Measurements from ENCODE around the gene DENND5B.
"Not testable (repeated sequence)": the region's sequence is repeated elsewhere in the genome, so short reads cannot be mapped to it uniquely, and the experiment has no call there.

Gene DENND5B

DNA sequence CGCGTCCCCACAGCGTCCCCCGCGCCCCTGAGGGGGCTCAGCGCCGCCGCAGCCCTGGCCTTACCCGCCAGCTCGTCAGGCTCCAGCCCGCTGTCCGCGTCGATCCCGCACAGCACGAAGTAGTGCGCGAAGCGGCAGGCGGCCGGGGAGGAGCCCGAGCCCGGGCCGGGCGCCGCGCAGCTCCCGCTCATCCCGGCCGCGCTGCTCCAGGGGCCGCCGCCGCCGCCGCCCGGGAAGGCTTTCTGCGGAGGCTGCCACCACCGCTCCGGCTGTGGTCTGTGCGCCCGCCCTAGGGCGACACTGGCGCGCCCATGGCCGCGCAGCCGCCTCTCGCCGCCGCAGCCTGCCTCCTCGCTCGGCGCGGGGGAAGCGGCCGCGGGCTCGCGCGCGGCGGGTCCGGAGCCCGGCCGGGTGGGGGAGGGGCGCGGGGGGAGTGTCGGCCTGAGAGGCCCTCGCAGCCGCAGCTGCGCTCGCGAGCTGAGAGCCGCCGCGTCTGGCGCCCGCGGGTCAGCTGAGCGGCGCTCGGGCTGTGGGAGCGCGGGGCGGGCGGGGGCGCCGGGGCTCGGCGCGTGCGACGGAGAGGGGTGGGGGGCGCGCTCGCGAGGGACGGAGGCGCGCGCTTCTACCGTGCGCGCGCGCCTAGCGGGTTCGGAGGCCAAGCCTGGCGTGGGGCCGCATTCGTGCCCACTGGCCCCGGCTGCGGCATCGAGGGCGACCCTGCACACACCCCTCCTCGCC, at the start of gene DENND5B:
Gene DENND5B, minus strand, starts transcription at position 495 of the 738 bp plus-strand sequence. Its CDS starts 304 bp downstream, at position 191.
- no peak for DNase-seq

DNA sequence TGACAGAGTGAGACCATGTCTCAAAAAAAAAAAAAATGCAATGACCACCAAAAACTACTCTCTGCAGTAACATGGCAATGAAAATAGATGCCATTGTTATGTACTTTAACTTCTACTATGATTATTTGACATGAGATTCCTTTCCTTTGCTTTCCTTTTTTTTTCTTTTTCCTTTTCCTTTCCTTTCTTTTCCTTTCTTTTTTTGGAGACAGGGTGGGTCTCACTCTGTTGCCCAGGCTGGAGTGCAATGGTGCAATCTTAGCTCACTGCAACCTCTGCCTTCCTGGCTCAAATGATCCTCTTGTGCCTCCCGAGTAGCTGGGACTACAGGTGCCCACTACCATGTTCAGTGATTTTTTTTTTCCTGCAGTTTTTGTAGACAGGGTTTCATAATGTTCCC, 43.7 kb upstream of the DENND5B start:
- no peak for DNase-seq

DNA sequence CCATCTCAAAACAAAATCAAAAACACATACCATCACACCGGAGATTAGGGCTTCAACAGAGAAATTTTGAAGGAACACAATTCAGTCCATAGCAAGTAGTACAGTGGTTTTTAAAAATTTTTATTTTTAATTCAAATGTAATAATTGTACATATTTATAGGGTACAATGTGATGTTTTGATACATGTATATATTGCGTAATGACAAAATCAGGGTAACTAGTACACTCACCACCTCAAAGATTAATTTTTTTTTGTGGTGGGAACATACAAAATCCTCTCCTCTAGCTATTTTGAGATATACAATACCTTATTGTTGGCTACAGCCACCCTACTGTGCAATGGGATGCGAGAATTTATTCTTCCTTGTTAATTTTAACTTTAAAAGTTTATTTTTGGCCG, 42.5 kb upstream of the DENND5B start:
- no peak for DNase-seq

DNA sequence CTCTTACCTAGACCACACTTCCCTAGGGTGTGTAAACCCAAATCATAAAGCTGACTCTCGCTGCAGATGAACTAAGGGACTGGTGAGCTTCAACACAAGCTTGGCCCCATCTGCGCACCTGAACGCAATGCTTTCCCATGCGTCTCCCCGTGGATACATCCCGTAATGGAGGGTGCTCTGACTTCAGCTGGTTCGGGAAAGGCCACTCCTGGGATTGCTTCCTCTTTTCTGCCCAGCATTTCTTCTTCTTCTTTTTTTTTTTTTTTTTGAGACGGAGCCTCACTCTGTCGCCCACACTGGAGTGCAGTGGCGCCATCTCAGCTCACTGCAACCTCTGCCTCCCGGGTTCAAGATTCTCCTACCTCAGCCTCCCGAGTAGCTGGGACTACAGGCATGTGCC, 40.9 kb upstream of the DENND5B start:
- no peak for DNase-seq

DNA sequence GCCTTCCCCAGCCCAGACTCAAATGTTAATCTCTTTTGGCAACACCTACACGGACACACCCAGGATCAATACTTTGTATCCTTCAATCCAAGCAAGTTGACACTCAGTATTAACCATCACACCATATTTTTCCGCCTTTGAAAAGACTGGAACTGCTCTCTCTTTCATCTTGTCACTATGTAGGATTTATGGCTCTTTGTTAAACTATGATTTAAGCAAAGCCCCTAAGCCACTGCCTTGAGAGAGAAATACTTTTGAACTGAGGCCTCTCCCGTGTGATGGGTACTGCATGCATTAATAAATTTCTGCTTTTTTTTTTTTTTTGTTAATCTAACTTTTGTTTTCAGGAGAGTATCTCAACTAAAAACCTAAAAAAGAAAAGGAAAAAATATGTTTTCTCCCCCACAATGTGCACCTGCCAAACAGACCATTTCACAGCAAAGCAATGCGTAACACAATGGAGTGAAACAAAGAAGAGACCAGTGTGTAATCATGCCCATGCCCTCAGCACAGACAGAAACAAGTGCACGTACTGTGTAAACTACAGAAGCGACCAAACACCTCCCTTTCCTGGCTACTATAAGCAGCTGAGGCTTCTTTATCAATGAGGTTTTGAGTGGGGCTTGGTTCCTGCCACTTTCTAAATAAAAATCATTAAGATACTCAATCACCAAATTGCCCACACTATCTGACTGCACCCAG, 40.2 kb upstream of the DENND5B start:
- DNase-seq, result no peak

- DNase-seq, result no peak
Observed at GRCh38 chr12:31629756-31630732, 39.1 kb upstream of the DENND5B start.

GRCh38 chr12:31627456-31628054, 36.6 kb upstream of the DENND5B start:
- DNase-seq, result no peak

DNA sequence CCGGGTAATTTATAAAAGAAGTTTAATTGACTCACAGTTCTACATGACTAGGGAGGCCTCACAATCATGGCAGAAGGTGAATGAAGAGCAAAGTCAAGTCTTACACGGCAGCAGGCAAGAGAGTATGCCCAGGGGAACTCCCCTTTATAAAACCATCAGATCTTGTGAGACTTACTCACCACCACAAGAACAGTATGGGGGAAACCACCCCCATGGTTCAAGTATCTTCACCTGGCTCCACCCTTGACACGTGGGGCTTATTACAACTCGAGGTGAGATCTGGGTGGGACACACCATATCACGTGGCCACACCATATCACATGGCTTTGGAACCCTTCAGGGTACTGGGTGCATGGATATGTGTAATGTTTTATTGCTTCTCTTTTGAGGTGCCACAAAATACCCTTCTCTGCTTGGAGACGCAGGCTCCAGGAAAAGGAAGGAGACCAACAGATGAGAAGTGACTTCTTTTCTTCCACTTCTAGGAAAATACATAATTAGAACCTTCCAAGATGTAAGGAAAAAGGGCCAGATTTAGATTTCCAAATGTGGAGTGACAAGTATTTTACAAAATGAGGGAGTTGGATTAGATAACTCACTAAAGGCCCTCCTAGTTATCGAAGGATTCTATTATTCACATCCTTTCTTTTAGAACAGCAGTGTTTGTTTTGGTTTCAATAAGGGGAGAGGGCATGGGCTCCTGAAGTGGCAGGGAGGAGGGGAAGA, 35.5 kb upstream of the DENND5B start:
- no peak for DNase-seq

- no peak for DNase-seq
Observed at GRCh38 chr12:31622038-31622437, 31.1 kb upstream of the DENND5B start.

DNA sequence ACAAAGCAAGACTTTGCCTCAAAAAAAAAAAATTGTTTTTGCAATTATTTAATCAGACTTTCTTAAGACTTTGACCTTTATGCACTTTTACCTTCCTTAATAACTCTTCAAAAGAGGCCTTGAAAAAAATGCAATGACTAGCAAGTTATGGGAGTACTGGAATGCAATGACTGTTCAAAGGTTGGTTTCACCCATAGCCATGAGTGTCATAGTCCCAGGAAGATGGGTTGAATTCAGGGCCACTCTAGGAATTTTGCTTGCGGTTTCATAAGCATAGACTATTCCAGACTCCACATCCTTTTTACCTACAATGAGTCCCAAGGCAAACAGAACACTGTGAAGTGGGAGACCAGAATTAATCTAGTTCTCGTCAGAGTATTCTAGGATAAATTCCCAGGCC, 29.4 kb upstream of the DENND5B start:
- DNase-seq, result no peak

DNA sequence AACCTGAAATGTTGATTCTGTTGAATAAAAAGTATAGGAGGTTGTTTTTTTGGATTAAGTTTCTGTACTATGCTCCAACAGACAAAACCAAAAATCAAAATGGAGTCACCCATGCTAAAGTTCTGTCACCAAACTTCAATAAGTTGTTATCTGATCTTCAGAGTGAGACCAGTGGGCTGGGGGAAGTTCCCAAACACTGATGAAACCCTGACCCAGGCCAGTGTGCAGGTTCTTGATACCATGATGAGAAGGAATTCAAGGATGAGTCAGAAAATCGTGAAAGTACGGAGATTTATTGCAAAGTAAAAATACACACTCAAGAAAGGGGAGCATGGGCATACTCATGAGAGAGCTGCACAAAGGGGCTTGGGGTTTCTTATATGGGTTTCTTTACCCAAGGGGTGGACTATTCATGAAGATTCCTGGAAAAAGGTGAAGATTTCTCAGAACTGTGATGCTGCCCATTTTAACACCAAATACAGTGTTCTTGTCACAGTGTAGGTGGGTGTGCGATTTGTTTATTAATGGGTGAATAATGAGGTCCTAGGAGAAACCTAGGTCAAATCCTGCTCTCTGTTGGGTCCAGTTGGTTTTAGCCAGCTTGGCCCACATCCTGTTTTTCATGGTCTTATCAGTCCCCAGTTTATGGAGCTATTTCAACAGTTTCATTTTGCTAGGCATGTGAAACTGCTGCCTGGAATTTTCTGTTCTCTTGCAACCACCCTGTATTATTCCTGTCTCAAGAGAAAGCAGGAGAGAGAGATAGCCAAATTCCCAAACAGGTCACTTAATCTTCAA, 27.5 kb upstream of the DENND5B start:
- no peak for DNase-seq

DNA sequence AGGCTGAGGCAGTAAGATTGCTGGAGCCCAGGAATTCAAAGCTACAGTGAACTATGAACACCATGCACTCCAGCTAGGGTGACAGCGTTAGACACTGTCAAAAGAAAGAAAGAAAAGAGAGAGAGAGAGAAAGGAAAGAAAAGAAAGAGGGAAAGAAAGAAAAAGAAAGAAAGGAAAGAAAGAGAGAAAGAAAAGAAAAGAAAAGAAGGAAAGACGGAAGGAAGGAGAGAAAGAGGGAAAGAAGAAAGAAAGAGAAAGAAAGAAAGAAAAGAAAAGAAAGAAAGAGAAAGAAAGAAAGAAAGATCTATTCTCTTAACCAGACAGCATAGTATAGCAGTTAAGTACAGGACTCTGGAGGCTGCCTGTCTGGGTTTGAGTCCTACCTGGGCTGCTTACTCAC, 21.9 kb upstream of the DENND5B start:
- no peak for DNase-seq

DNA sequence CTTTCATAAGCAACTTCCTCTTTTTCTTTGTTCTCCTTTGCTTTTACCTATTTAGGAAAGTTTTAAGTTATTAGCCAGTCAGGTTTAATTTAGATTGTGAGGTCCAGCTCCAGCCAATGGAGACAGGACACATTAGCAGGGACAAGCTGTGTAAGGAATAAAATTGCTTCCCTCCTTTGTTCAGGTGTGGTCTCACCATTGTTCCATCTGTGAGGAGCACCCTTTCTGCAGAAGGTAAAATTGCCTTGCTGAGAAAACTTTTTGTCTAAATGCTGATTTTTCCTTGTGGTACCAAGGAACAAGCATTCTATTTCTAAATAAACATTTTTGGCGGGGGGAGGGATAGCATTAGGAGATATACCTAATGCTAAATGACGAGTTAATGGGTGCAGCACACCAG, 17.4 kb upstream of the DENND5B start:
- DNase-seq, result not testable (repeated sequence)

- no peak for DNase-seq
Observed at GRCh38 chr12:31605531-31605930, 14.6 kb upstream of the DENND5B start.

DNA sequence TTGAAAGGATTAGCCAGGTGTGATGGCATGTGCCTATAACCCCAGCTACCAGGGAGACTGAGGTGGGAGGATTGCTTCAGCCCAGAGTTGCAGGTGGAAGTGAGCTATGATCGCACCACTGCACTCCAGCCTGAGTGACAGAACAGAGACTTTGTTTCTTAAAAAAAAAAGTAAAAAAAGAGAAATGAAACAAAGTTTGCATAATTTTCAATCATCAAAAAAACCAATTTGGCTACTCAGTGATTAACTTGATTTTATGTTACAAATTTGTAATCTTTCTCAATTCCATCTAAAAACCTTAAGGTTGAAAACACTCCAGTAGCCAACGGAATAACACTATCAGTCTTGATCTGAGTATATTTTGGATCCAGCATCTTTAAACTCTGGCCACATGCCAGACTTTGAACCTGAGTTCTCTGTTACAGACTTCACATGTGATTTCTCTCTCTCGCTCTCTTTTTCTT, 12.6 kb upstream of the DENND5B start:
- DNase-seq, result no peak

DNA sequence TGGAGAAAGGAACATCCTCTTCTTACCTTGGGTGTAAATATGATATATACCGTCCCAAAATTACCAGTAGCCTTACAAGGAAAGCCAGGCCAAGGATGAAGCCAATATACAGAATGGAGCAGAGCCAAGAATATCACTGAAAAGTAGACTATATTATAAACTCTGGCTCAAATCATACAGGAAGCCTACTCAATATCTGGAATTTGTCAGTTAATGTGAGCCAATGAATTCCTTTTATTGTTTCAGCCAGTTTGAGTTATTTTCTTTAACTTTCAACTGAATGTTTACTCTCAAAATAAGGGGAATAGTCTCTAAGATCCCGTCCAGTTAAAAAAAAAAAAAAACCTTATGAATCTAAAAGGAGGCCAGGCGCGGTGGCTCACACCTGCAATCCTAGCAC, 9.8 kb upstream of the DENND5B start:
- DNase-seq, result no peak

GRCh38 chr12:31600252-31600651, 9.3 kb upstream of the DENND5B start:
- no peak for DNase-seq

GRCh38 chr12:31599053-31599452, 8.1 kb upstream of the DENND5B start:
- no peak for DNase-seq

GRCh38 chr12:31597066-31597465, 6.1 kb upstream of the DENND5B start:
- no peak for DNase-seq

DNA sequence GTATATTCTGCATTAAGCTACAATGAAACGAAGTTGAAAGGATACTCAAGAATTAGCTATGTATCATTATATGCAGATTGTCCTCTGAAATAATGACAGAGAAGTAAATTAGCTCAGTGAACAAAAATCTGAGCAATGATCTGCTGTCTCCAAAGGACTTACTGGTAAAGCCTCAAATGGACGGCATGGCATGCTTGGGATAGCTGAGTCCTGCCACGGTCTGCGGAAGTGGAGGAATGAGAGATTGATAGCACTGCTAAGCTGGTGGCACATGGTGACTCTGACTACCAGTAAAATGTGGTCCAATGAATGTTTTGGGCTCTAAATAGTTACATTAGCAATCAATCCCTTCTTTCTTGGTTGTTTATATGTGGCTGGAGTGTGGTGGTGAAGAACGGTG, 3.7 kb upstream of the DENND5B start:
- DNase-seq, result no peak

GRCh38 chr12:31591380-31591901, 505 bp upstream of the DENND5B start:
- no peak for DNase-seq
